ENCODE measurements around the gene TMEM39B.
"Not testable (repeated sequence)": the region's sequence is repeated elsewhere in the genome, so short reads cannot be mapped to it uniquely, and the experiment has no call there.

The TMEM39B gene

DNA sequence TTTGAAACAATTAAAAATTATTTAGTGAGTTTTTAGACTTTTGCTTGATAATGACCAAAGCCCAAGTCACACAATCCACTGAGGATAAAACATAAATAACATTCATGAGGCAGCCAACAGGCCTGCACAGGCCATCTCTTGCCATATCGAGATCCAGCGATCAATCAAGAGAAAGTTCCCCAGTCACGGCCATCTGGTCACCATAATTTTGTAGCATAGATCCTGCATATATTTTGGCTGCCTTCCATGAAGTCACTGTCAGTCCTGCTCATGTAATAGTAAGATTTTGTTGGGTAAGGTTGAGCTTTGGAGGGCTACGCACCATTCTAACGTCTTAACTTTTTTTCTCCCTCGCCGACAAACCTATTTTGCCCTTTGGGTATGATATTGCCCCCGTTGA lies 52.6 kb downstream of the TMEM39B start:
- TF ChIP-seq, protein P1, sequence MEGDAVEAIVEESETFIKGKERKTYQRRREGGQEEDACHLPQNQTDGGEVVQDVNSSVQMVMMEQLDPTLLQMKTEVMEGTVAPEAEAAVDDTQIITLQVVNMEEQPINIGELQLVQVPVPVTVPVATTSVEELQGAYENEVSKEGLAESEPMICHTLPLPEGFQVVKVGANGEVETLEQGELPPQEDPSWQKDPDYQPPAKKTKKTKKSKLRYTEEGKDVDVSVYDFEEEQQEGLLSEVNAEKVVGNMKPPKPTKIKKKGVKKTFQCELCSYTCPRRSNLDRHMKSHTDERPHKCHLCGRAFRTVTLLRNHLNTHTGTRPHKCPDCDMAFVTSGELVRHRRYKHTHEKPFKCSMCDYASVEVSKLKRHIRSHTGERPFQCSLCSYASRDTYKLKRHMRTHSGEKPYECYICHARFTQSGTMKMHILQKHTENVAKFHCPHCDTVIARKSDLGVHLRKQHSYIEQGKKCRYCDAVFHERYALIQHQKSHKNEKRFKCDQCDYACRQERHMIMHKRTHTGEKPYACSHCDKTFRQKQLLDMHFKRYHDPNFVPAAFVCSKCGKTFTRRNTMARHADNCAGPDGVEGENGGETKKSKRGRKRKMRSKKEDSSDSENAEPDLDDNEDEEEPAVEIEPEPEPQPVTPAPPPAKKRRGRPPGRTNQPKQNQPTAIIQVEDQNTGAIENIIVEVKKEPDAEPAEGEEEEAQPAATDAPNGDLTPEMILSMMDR (IDR thresholded peaks at IDR 0.05; ENCODE audit: borderline replicate concordance, insufficient read depth, low read depth, low read length): no peak
- H3K4me3 ChIP-seq (ENCODE audit: low read depth, low read length): no peak overlapping the region

DNA sequence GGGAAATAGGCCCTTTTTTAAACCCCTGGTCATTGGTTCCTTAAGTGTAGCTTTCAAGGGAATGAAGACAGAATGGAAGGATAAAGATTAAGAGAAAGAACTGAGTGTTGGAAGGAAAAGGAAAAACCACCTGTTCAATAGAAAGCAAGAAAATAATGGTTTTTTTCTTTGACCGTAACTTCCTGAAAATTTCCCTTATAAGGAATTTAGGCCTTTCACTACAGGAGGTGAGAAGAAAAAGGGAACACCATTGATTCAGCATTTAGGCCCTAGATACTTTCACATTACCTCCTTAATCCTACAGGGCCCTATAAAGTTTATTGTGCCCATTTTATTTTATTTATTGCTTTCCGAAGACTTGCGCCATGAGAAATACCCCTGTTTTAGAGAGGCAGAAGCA lies 54.0 kb downstream of the TMEM39B start:
- TF ChIP-seq, protein P1 (IDR thresholded peaks at IDR 0.05; ENCODE audit: borderline replicate concordance, insufficient read depth, low read depth, low read length): no peak
- no peak overlapping the region for H3K4me3 ChIP-seq (ENCODE audit: low read depth, low read length)

DNA sequence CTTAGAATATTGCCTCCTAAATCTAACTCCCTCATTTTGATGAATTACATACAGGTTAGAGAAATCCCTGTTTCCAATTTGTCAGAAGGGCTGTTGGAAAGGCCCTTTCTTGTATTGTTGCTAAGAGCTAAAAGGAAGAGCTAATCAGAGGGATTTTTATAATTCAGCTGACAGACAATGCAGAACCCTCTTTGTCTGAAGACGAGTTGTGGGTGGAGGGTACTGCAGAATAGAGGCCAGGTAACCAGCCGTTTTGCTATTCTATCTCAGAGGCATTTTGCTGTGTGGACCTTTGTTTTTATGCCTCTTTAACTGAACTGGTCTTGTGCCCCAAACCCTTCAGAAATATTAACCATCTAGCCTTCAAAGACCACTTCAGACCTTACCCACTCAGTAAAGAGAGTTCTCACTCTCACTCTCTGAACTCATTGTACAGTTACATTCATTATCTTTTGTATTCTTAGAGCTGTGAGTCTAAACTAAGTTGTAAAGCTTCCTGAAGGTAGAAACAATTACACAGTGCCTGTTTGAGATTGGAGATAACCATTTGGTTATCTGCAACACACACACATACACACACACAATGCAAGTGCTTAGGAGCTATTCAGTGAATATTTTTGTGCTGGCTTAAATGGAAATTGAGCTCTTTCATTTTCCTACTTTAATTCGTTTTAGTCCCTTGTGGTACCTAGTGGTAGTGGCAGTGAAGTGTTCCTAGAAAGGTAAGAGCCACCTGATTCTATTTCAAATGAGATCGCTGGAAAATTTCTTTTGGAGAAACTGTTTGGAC lies 54.9 kb downstream of the TMEM39B start:
- TF ChIP-seq, protein P1 (IDR thresholded peaks at IDR 0.05; ENCODE audit: borderline replicate concordance, insufficient read depth, low read depth, low read length): no peak
- H3K4me3 ChIP-seq (ENCODE audit: low read depth, low read length): no peak overlapping the region

DNA sequence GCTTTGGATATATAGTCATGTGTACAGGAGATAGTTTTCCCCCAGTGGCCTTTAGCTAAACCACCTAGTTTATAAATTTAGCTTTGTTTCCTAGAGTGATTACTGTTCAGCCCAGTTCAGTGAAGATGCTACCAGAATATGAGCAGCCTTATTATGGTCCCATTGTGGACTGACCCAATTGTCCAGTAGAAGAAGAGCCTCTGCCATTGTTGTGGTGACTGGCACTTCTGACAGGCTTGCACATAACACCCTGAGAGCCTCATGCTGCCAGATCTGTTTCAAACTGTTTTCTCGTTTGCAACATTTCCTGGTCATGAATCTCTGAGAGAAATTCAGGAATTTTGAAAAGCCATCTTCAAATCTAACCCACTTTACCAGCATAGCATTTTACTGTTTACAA lies 55.7 kb downstream of the TMEM39B start:
- TF ChIP-seq, protein P1 (IDR thresholded peaks at IDR 0.05; ENCODE audit: borderline replicate concordance, insufficient read depth, low read depth, low read length): no peak
- no peak overlapping the region for H3K4me3 ChIP-seq (ENCODE audit: low read depth, low read length)

DNA sequence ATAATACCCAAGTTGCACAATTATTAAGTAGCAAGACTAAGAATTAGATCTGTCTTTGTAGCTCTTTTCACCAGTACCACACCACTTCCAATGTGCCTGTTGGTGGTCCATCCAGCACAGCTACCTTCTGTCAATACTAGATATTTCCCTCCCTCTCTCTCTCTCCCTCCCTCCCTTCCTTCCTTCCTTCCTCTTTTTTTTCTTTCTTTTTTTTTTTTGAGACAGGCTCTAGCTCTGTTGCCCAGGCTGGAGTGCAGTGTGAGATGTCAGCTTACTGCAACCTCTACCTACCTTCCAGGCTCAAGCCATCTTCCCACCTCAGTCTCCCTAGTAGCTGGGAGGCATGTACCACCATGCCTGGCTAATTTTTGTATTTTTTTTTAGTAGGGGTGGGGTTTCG lies 56.2 kb downstream of the TMEM39B start:
- TF ChIP-seq, protein P1 (IDR thresholded peaks at IDR 0.05; ENCODE audit: borderline replicate concordance, insufficient read depth, low read depth, low read length): no peak
- no peak overlapping the region for H3K4me3 ChIP-seq (ENCODE audit: low read depth, low read length)

DNA sequence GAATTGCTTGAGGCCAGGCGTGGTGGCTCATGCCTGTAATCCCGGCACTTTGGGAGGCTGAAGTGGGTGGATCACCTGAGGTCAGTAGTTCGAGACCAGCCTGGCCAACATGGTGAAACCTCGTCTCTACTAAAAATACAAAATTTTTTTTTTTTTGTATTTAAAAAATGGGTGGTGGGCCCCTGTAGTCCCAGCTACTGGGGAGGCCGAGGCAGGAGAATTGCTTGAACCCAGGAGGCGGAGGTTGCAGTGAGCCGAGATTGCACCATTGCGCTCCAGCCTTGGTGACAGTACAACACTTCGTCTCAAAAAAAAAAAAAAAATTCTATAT lies 61.2 kb downstream of the TMEM39B start:
- H3K4me3 ChIP-seq (ENCODE audit: low read depth, low read length): not testable (repeated sequence)

DNA sequence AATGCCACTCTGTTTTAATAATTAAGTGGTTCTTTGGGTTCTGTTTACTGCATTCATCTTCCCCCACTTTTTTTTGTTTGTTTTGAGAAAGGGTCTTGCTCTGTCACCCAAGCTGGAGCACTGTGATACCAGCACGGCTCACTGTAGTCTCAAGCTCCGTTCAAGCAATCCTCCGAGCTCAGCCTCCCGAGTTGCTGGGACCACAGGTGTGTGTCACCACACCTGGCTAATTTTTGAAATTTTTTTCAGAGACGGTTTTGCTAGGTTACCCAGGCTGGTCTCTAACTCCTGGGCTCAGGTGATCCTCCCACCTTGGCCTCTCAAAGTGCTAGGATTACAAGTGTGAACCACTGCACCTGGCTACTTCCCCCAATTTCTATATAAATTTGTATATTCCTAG lies 64.4 kb downstream of the TMEM39B start:
- no peak overlapping the region for H3K4me3 ChIP-seq (ENCODE audit: low read depth, low read length)
- TF ChIP-seq, protein P1 (IDR thresholded peaks at IDR 0.05; ENCODE audit: borderline replicate concordance, insufficient read depth, low read depth, low read length): no peak
